HepG2 (cell line): ENCODE measurements around the gene NOP56. TPM values are rescaled to one million over a fixed set of nuclear protein-coding genes. Genes with fewer than 3 reads are reported as not detected.

Experiments
- ATAC-seq: fragments of 200-7000 bp; cut with Tn5 transposase; 3 replicates; pipeline ENCODE4 v1.9.1; 2020; ENCODE audit warnings: mild to moderate bottlenecking, moderate library complexity
- BruUV-seq: library from RNA; stranded (reverse); fragments of 400-500 nt; replicated peaks from 2 replicates; lab custom pipeline; 2021; lab: Mats Ljungman, UMichigan
- CTCF ChIA-PET: fragments of 300-600 bp; formaldehyde crosslinking; extraction: SDS; loops from one replicate; lab custom pipeline; 2021; ENCODE audit warnings: low total read pairs, inconsistent platforms, low intra/inter-chr PET ratio; lab: Yijun Ruan, JAX
- POLR2A ChIA-PET: fragments of 350-600 bp; sonication (Branson Sonifier 250); formaldehyde crosslinking; loops from one replicate; lab custom pipeline; 2020; ENCODE audit warnings: antibody characterized with exemption, inconsistent platforms; lab: Yijun Ruan, JAX
- DNase-seq: peaks from one replicate; pipeline ENCODE4 v3.0.0-alpha.2; 2015; ENCODE audit warnings: low spot score
- FAIRE-seq: peaks from 3 replicates; lab custom pipeline; 2011; peaks lifted over from hg19 to GRCh38; lab: Jason Lieb, UNC
- H2AFZ ChIP-seq: one replicate; pipeline ENCODE4 v1.6.1; 2011; ENCODE audit warnings: low read length, inconsistent platforms
- H3K27ac ChIP-seq: fragments of 300-600 bp; 3 replicates; pipeline ENCODE4 v1.8.0; 2011; ENCODE audit warnings: mixed run types, mild to moderate bottlenecking, mixed read lengths, low read length, inconsistent platforms; ENCODE audit not compliant: insufficient read depth; ENCODE audit errors: extremely low read length
- H3K27me3 ChIP-seq, 2 experiments: fragments of 200-600 bp in 1 of 2; 2 replicates in 1 of 2; 3 replicates in 1 of 2; pipeline versions ENCODE4 v1.6.0 to v1.8.0; 2011; ENCODE audit warnings: low read length in 2 of 2, mild to moderate bottlenecking in 2 of 2, moderate library complexity in 2 of 2, inconsistent platforms in 1 of 2; ENCODE audit not compliant: insufficient read depth in 2 of 2, control insufficient read depth in 1 of 2
- H3K36me3 ChIP-seq, 2 experiments: fragments of 200-600 bp in 1 of 2; replicated peaks in 1 of 2; 2 replicates in 1 of 2; 3 replicates in 1 of 2; pipeline versions ENCODE4 v1.5.1 to v1.8.0; 2011; ENCODE audit warnings: low read length in 2 of 2, inconsistent platforms in 1 of 2; ENCODE audit not compliant: insufficient read depth in 2 of 2, control insufficient read depth in 1 of 2
- H3K4me1 ChIP-seq: 2 replicates; pipeline ENCODE4 v1.5.1; 2012; ENCODE audit warnings: low read length, inconsistent platforms; ENCODE audit not compliant: insufficient read depth
- H3K4me2 ChIP-seq: 2 replicates; pipeline ENCODE4 v1.6.0; 2011; ENCODE audit warnings: low read depth, low read length, inconsistent platforms
- H3K4me3 ChIP-seq, 3 experiments: fragments of 200-600 bp in 1 of 3; sonication (generic), shearing (Covaris generic) in 1 of 3; replicated peaks in 1 of 3; 2 replicates each; pipeline ENCODE4 v1.5.1; 2011 to 2016; ENCODE audit warnings: low read length in 3 of 3, inconsistent platforms in 2 of 3, low read depth in 2 of 3, mild to moderate bottlenecking in 2 of 3, control low read depth in 1 of 3, mixed read lengths in 1 of 3; ENCODE audit not compliant: insufficient read depth in 1 of 3
- H3K79me2 ChIP-seq: one replicate; pipeline ENCODE4 v1.6.1; 2011; ENCODE audit warnings: low read length, inconsistent platforms; ENCODE audit not compliant: insufficient read depth
- H3K9ac ChIP-seq: 2 replicates; pipeline ENCODE4 v1.6.0; 2011; ENCODE audit warnings: mild to moderate bottlenecking, low read depth, low read length, inconsistent platforms; ENCODE audit not compliant: insufficient read depth
- H3K9me3 ChIP-seq: 2 replicates; pipeline ENCODE4 v1.5.1; 2012; ENCODE audit warnings: mild to moderate bottlenecking, low read length
- H4K20me1 ChIP-seq: 2 replicates; pipeline ENCODE4 v1.6.0; 2011; ENCODE audit warnings: inconsistent platforms, mild to moderate bottlenecking, low read length, moderate library complexity; ENCODE audit not compliant: insufficient read depth
- ESRRA ChIP-seq: sonication (generic); formaldehyde crosslinking; IDR thresholded peaks from 2 replicates; pipeline ENCODE4 v1.5.1; 2020; ENCODE audit warnings: mild to moderate bottlenecking, low read depth, missing genetic modification reagents
- HNRNPK ChIP-seq: fragments of 200-400 bp; formaldehyde crosslinking; IDR thresholded peaks from 2 replicates; pipeline ENCODE4 v1.6.1; 2018; ENCODE audit warnings: low read length, low read depth, moderate library complexity, mild to moderate bottlenecking; ENCODE audit not compliant: poor library complexity, severe bottlenecking
- KAT7 ChIP-seq: IDR thresholded peaks from 2 replicates; pipeline ENCODE4 v1.6.1; 2018; ENCODE audit warnings: borderline replicate concordance, missing compliant biosample characterization
- SOX6 ChIP-seq, 2 experiments: fragments of 450-650 bp in 1 of 2; sonication (generic) in 1 of 2; formaldehyde crosslinking in 1 of 2; IDR thresholded peaks; 2 replicates each; pipeline versions ENCODE4 v1.4.0 to v1.6.1; 2017 to 2020; ENCODE audit warnings: antibody characterized with exemption in 1 of 2, mild to moderate bottlenecking in 1 of 2, missing genetic modification reagents in 1 of 2
- ZKSCAN1 ChIP-seq: fragments of 150-350 bp; IDR thresholded peaks from 2 replicates; pipeline ENCODE4 v1.6.1; 2014; ENCODE audit warnings: low read length
- ZKSCAN8 ChIP-seq: IDR thresholded peaks from 2 replicates; pipeline ENCODE4 v1.6.1; 2016; ENCODE audit warnings: borderline replicate concordance, missing genetic modification reagents, missing compliant biosample characterization
- ZNF510 ChIP-seq: sonication (generic); formaldehyde crosslinking; IDR thresholded peaks from 2 replicates; pipeline ENCODE4 v1.4.0; 2020; ENCODE audit warnings: low read depth, mild to moderate bottlenecking, missing genetic modification reagents
- ZNF580 ChIP-seq: IDR thresholded peaks from 2 replicates; pipeline ENCODE4 v1.6.1; 2016; ENCODE audit warnings: low read depth, borderline replicate concordance
- WGBS: methylation state at CpG from one replicate; pipeline ENCODE4 v1.1.6; 2017; ENCODE audit warnings: low lambda C conversion rate; 5-methylcytosine and 5-hydroxymethylcytosine counted together
- in situ Hi-C: cut with HindIII; loops from 2 replicates; pipeline ENCODE4 v1.10.0; 2017; ENCODE audit warnings: low pct_unique_long_range_greater_than_20kb; ENCODE audit not compliant: extremely low pct_ligation_motif_present
- intact Hi-C: fragments of 100-400 bp; cut with micrococcal nuclease; formaldehyde crosslinking; loops from one replicate; pipeline ENCODE4 v1.10.0; 2022; ENCODE audit not compliant: unreplicated experiment
- polyA plus RNA-seq, 8 experiments: library from polyadenylated mRNA; depleted of rRNA in 3 of 8; stranded (reverse) in 7 of 8; unstranded in 1 of 8; fragments of >200 nt; fragmentation: Illumina TruSeq in 4 of 8; extraction: Trizol in 4 of 8; gene quantifications; 2 replicates each; pipeline versions ENCODE4 v1.2.1 to v1.2.3, GENCODE V29; 2011 to 2016; ENCODE audit warnings: low read depth in 4 of 8, missing spikeins in 1 of 8, mixed read lengths in 1 of 8; ENCODE audit not compliant: insufficient read depth in 1 of 8
- total RNA-seq, 5 experiments: library from RNA; depleted of rRNA; stranded (reverse); fragments of >200 nt; fragmentation: Illumina TruSeq; extraction: Trizol; gene quantifications; 2 replicates each; pipeline ENCODE4 v1.2.3, GENCODE V29; 2016; ENCODE audit warnings: low read depth in 1 of 5

Gene NOP56
- total and polyA plus RNA-seq, 2 of the 13 experiments (the other 11 are each of a cell fraction or from before 2014, with no cell fraction given), result 369 to 1,116 TPM

- TF ChIP-seq SOX6 (IDR thresholded peaks at IDR 0.05), result no peak
- TF ChIP-seq SOX6 (CRISPR knock-in tag; IDR thresholded peaks at IDR 0.05), result no peak
- no peak for TF ChIP-seq ZKSCAN8 (CRISPR knock-in tag)
- no peak for TF ChIP-seq ZNF510 (CRISPR knock-in tag)
- no peak for TF ChIP-seq ZNF580 (CRISPR knock-in tag)
- no peak for TF ChIP-seq KAT7
These were observed 45.9 kb downstream of the NOP56 start (continued) for GRCh38 chr20:2698186-2698817.

GRCh38 chr20:2698912-2699311 lies 46.5 kb downstream of the NOP56 start:
- peaks cover 8% of the 10 kb centered on the region; the same call in 1 of the 2 replicates for H4K20me1 ChIP-seq
- BruUV-seq, result no TSS peak
- H3K27me3 ChIP-seq, result peaks cover 35 to 84% of the 10 kb centered on the region in 2 experiments
- H3K4me3 ChIP-seq, result no peak overlapping the region
- CTCF ChIA-PET, result no interaction called here
- no peaks in the 10 kb centered on the region for H3K9me3 ChIP-seq
- H3K27ac ChIP-seq, result no peak overlapping the region
- no peak overlapping the region for H3K4me2 ChIP-seq
- no peak overlapping the region for H2AFZ ChIP-seq
- no peak overlapping the region for H3K9ac ChIP-seq
- 16% methylated on average over 4 of the region's 4 CpGs for WGBS
- FAIRE-seq (no peak), DNase-seq (no peak), ATAC-seq (peak; percentile 42)
- in situ Hi-C loops (no loop called here), intact Hi-C loops (no loop called here)
- POLR2A ChIA-PET, result no interaction called here
- TF ChIP-seq ESRRA (CRISPR knock-in tag) (peak; percentile 96), ZKSCAN1 (no peak), HNRNPK (no peak)
- peaks cover 18% of the 10 kb centered on the region; the same call in 1 of the 2 replicates for H3K4me1 ChIP-seq
- H3K79me2 ChIP-seq, result no peaks in the 10 kb centered on the region
- no peaks in the 10 kb centered on the region for H3K36me3 ChIP-seq
